Keratinocyte (primary cell): ENCODE measurements around the gene TTC28. TPM values are rescaled to one million over a fixed set of nuclear protein-coding genes. Genes with fewer than 3 reads are reported as not detected.

ENCODE experiments used
- DNase-seq: peaks from one replicate; pipeline ENCODE4 v3.0.0-alpha.2; 2011; ENCODE audit warnings: low read depth, missing footprints, low spot score
- FAIRE-seq: peaks from 2 replicates; lab custom pipeline; 2011; peaks lifted over from hg19 to GRCh38; lab: Jason Lieb, UNC
- H2AFZ ChIP-seq: 2 replicates; pipeline ENCODE4 v1.6.0; 2012; ENCODE audit warnings: low read length, control low read depth, inconsistent platforms; ENCODE audit not compliant: control insufficient read depth
- H3K27ac ChIP-seq: 2 replicates; pipeline ENCODE4 v1.5.1; 2011; ENCODE audit warnings: low read length; ENCODE audit not compliant: control insufficient read depth, insufficient read depth
- H3K27me3 ChIP-seq: 3 replicates; pipeline ENCODE4 v1.6.0; 2011; ENCODE audit warnings: low read length; ENCODE audit not compliant: control insufficient read depth, insufficient read depth; ENCODE audit errors: extremely low read depth
- H3K36me3 ChIP-seq, 2 experiments: 2 replicates in 1 of 2; 3 replicates in 1 of 2; pipeline ENCODE4 v1.5.1; 2011; ENCODE audit warnings: low read length in 2 of 2, mild to moderate bottlenecking in 1 of 2; ENCODE audit not compliant: control insufficient read depth in 2 of 2, insufficient read depth in 2 of 2; ENCODE audit errors: extremely low read depth in 1 of 2
- H3K4me1 ChIP-seq: 3 replicates; pipeline ENCODE4 v1.5.1; 2011; ENCODE audit warnings: low read length; ENCODE audit not compliant: control insufficient read depth, insufficient read depth; ENCODE audit errors: extremely low read depth
- H3K4me2 ChIP-seq: 3 replicates; pipeline ENCODE4 v1.6.0; 2011; ENCODE audit warnings: low read depth, low read length; ENCODE audit not compliant: control insufficient read depth, insufficient read depth; ENCODE audit errors: extremely low read depth
- H3K4me3 ChIP-seq, 3 experiments: fragments of 200-600 bp in 1 of 3; sonication (generic) in 1 of 3; 2 replicates in 2 of 3; 3 replicates in 1 of 3; pipeline ENCODE4 v1.5.1; 2011 to 2016; ENCODE audit warnings: low read length in 3 of 3, mild to moderate bottlenecking in 3 of 3, control low read depth in 2 of 3, inconsistent platforms in 1 of 3, low read depth in 1 of 3, mixed read lengths in 1 of 3, mixed run types in 1 of 3, moderate library complexity in 1 of 3; ENCODE audit not compliant: control insufficient read depth in 2 of 3, insufficient read depth in 2 of 3; ENCODE audit errors: extremely low read depth in 1 of 3
- H3K79me2 ChIP-seq: 2 replicates; pipeline ENCODE4 v1.6.0; 2012; ENCODE audit warnings: low read length; ENCODE audit not compliant: control insufficient read depth, insufficient read depth
- H3K9ac ChIP-seq: 3 replicates; pipeline ENCODE4 v1.6.0; 2011; ENCODE audit warnings: low read length; ENCODE audit not compliant: control insufficient read depth, insufficient read depth; ENCODE audit errors: extremely low read depth
- H3K9me1 ChIP-seq: 3 replicates; pipeline ENCODE4 v1.6.0; 2011; ENCODE audit warnings: low read length; ENCODE audit not compliant: control insufficient read depth, insufficient read depth; ENCODE audit errors: extremely low read depth
- H3K9me3 ChIP-seq: 2 replicates; pipeline ENCODE4 v1.5.1; 2012; ENCODE audit warnings: low read depth, low read length; ENCODE audit not compliant: control insufficient read depth
- H4K20me1 ChIP-seq: 3 replicates; pipeline ENCODE4 v1.6.0; 2011; ENCODE audit warnings: low read length; ENCODE audit not compliant: control insufficient read depth, insufficient read depth; ENCODE audit errors: extremely low read depth
- CTCF ChIP-seq, 3 experiments: IDR thresholded peaks in 1 of 3; conservative IDR thresholded peaks in 1 of 3; optimal IDR thresholded peaks in 1 of 3; 2 replicates in 2 of 3; 3 replicates in 1 of 3; pipeline versions ENCODE3 to v1.5.1; 2011; ENCODE audit warnings: low read length in 3 of 3, mild to moderate bottlenecking in 3 of 3, moderate library complexity in 2 of 3, control low read depth in 1 of 3, inconsistent platforms in 1 of 3; ENCODE audit not compliant: insufficient read depth in 2 of 3; ENCODE audit errors: extremely low read depth in 1 of 3
- EZH2 ChIP-seq: IDR thresholded peaks from one replicate; pipeline ENCODE4 v1.6.1; 2012; ENCODE audit warnings: inconsistent platforms, mild to moderate bottlenecking, low read length, moderate library complexity
- dilution Hi-C: fragments of 300-500 bp; cut with MboI; formaldehyde crosslinking; loops from one replicate; pipeline ENCODE4 v1.7.0; 2020; ENCODE audit warnings: low sequenced_read_pairs; ENCODE audit not compliant: extremely low pct_ligation_motif_present
- polyA plus RNA-seq, 5 experiments: library from polyadenylated mRNA; depleted of rRNA in 3 of 5; stranded (reverse) in 3 of 5; stranded (forward) in 1 of 5; unstranded in 1 of 5; fragments of >200 nt; gene quantifications; 1 replicate in 1 of 5; 2 replicates in 3 of 5; 3 replicates in 1 of 5; pipeline versions ENCODE4 v1.2.1 to v1.2.3, GENCODE V29; 2011 to 2012; ENCODE audit warnings: missing spikeins in 2 of 5, low read depth in 1 of 5, low replicate concordance in 1 of 5

Gene TTC28
- polyA plus RNA-seq, 1 donor (not counting 4 experiments of a cell fraction or from before 2014, with no cell fraction given), result 0.66 TPM

DNA sequence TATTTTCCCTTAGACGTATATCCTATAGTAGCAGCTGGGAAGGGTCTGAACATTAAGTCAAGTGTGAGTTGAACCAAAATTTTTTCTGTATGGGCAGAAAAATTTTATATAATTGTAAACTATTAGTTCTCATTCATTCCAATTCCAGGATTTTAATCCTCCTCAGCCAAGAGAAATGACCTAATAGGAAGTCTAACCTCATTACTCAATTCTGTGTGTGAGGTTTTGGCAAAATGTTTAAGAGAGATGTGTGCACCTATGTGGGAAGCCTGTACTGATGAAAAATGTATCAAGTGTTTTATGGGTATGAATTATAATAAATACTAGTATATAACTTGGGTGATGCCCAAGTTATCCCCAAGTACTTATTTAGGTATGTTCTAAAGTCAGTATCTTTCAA, 449.0 kb downstream of the TTC28 start:
- dilution Hi-C loops, result no loop called here
- FAIRE-seq, result no peak
- no peaks in the 10 kb centered on the region for H4K20me1 ChIP-seq

DNA sequence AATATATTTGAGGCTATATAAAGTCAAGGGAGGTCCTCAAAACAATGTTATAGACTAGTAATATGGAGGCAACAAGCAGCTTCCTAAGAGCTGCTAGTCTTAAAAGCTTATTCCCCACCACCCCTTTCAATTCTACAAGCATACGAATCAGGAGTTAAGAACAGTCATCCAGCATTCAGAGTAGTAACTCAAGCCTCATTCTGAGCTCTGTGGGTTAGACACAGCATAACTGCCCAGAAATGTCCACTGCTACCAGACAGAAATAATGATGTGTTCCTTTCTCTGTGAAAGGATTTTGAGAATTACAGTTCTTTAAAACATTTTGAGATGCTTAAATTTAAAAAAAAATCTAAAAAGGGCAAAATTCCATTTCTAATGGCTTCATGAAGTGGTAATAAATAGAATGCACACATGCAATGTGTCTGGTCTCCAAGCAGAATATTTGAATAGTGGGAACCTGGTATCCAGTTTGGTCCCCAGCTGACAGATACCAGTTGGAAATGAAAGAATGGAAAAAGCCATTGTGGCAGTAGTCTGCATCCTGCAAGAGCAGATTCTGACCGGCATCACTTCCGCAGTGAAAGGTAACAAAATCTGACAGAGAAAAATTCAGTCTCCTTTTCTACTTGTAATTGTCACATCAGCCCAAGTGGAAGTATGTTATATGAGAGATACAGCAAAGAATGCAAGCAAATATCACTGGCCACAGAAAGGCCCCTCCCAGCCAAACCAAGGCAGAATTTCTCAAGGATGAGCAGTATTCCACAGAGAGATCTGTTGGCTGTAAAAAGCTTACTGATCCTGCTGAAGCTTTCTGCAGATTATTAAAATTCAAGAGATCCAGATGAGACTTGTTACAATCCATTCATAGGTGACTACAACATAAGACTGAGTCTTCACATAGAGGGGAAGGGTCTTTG, 449.8 kb downstream of the TTC28 start:
- H3K27ac ChIP-seq, result no peak overlapping the region
- no peak overlapping the region for H3K4me2 ChIP-seq
- H3K4me3 ChIP-seq, result no peak overlapping the region
- no peak overlapping the region for H3K9ac ChIP-seq
- no peaks in the 10 kb centered on the region for H3K27me3 ChIP-seq
- no peaks in the 10 kb centered on the region for H3K79me2 ChIP-seq
- no peaks in the 10 kb centered on the region for H3K9me1 ChIP-seq
- TF ChIP-seq EZH2 (no peak), CTCF (optimal IDR thresholded peaks at IDR 0.05 in 1 of 3, IDR thresholded peaks at IDR 0.05 in 1 of 3, conservative IDR thresholded peaks at IDR 0.05 in 1 of 3; ENCODE audit: extremely low read depth in 1 of 3, insufficient read depth in 2 of 3, low read length in 3 of 3) (no peak)
- DNase-seq (no peak), FAIRE-seq (no peak)
- no peaks in the 10 kb centered on the region for H4K20me1 ChIP-seq
- H3K9me3 ChIP-seq, result no peaks in the 10 kb centered on the region
- H3K36me3 ChIP-seq, result no peaks in the 10 kb centered on the region
- H3K4me1 ChIP-seq, result no peaks in the 10 kb centered on the region
- dilution Hi-C loops, result no loop called here
- no peak overlapping the region for H2AFZ ChIP-seq

More for the DNA sequence above, 449.0 kb downstream of the TTC28 start:
- Histone ChIP-seq H3K27me3 (no peaks in the 10 kb centered on the region), H3K4me1 (no peaks in the 10 kb centered on the region), H3K36me3 (no peaks in the 10 kb centered on the region), H3K27ac (no peak overlapping the region), H3K9ac (no peak overlapping the region), H2AFZ (no peak overlapping the region), H3K4me3 (no peak overlapping the region), H3K9me1 (no peaks in the 10 kb centered on the region), H3K79me2 (no peaks in the 10 kb centered on the region), H3K4me2 (no peak overlapping the region), H3K9me3 (no peaks in the 10 kb centered on the region)
- TF ChIP-seq CTCF (optimal IDR thresholded peaks at IDR 0.05 in 1 of 3, IDR thresholded peaks at IDR 0.05 in 1 of 3, conservative IDR thresholded peaks at IDR 0.05 in 1 of 3; ENCODE audit: extremely low read depth in 1 of 3, insufficient read depth in 2 of 3, low read length in 3 of 3), result no peak
- TF ChIP-seq EZH2, result no peak
- no peak for DNase-seq
